K562 treated with DMSO at 1 percent for 48 hours (cell line): ENCODE results near the gene EEF2. TPM values are rescaled to one million over a fixed set of nuclear protein-coding genes. Genes with fewer than 3 reads are reported as not detected.

Experiments
- total RNA-seq: library from RNA; unstranded; fragments of 300-600 nt; gene quantifications from 2 replicates; pipeline ENCODE4 v1.2.3, GENCODE V29; 2022; ENCODE audit warnings: low replicate concordance; ENCODE audit errors: extremely low read depth

The EEF2 gene
- 2,701 and 3,320 TPM in 2 replicates for total RNA-seq

GRCh38 chr19:3984908-3985642 lies at the start of gene EEF2:
EEF2 (minus strand) TSS chr19:3985463; CDS start chr19:3985380, 83 bp downstream.

GRCh38 chr19:4007021-4007835 lies 22.0 kb upstream of the EEF2 start, which contains the start of gene PIAS4:
PIAS4 (plus strand) TSS chr19:4007736; CDS start chr19:4007761, 25 bp downstream.

GRCh38 chr19:3970808-3971598 lies 14.3 kb downstream of the EEF2 start, which contains the start of gene DAPK3:
DAPK3 (minus strand) TSS chr19:3971099; CDS start chr19:3969735, 1,364 bp downstream.

GRCh38 chr19:3932931-3933810 lies 52.1 kb downstream of the EEF2 start, which contains the start of gene NMRK2:
NMRK2 (plus strand) TSS chr19:3933069; CDS start chr19:3933672, 603 bp downstream.

Other genes starting within 250 kb of the EEF2 start
- not detected in 2 replicates for gene APBA3, start 223.8 kb downstream of the EEF2 start, total RNA-seq
- not detected in 2 replicates for gene MRPL54, start 222.8 kb downstream of the EEF2 start, total RNA-seq
- gene RAX2, start 213.2 kb downstream of the EEF2 start, total RNA-seq = not detected in 2 replicates
- not detected in 2 replicates for gene MATK, start 199.1 kb downstream of the EEF2 start, total RNA-seq
- not detected in 2 replicates for gene ZFR2, start 116.4 kb downstream of the EEF2 start, total RNA-seq
- gene ATCAY, start 104.8 kb downstream of the EEF2 start, total RNA-seq = not detected in 2 replicates
- not detected in 2 replicates for gene NMRK2, start 52.4 kb downstream of the EEF2 start, total RNA-seq
- not detected in 2 replicates for gene DAPK3, start 14.4 kb downstream of the EEF2 start, total RNA-seq
- gene PIAS4, start 22.3 kb upstream of the EEF2 start, total RNA-seq = not detected in 2 replicates
- not detected in 2 replicates for gene ZBTB7A, start 81.4 kb upstream of the EEF2 start, total RNA-seq
- gene MAP2K2, start 138.7 kb upstream of the EEF2 start, total RNA-seq = not detected in 2 replicates
- gene CREB3L3, start 168.2 kb upstream of the EEF2 start, total RNA-seq = not detected in 2 replicates
- gene SIRT6, start 197.1 kb upstream of the EEF2 start, total RNA-seq = not detected in 2 replicates
- gene ANKRD24, start 197.2 kb upstream of the EEF2 start, total RNA-seq = not detected in 2 replicates
- not detected in 2 replicates for gene EBI3, start 244.1 kb upstream of the EEF2 start, total RNA-seq